ENCODE measurements around the gene ADRA2B.

ADRA2B gene

DNA sequence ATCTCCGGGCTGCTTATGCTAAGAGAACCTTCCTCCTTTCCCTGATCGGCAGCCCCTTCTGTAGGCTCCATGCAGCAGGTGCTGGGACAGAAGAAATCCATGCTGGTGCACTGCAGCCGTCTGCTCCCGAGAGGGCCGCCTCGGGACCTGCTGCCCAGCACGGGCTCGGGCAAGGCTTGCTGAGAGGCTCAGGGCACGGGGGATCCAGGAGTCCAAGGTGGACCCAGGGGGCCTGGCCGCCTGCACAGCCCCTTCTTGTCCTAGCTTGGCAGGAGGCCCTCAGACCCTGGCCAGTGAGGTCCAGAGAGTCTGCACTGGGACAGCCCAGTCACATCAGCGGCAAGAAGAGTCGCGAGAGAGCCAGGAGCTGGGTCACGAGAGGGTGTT lies 42.2 kb upstream of the ADRA2B start:
- TF ChIP-seq, protein P1, sequence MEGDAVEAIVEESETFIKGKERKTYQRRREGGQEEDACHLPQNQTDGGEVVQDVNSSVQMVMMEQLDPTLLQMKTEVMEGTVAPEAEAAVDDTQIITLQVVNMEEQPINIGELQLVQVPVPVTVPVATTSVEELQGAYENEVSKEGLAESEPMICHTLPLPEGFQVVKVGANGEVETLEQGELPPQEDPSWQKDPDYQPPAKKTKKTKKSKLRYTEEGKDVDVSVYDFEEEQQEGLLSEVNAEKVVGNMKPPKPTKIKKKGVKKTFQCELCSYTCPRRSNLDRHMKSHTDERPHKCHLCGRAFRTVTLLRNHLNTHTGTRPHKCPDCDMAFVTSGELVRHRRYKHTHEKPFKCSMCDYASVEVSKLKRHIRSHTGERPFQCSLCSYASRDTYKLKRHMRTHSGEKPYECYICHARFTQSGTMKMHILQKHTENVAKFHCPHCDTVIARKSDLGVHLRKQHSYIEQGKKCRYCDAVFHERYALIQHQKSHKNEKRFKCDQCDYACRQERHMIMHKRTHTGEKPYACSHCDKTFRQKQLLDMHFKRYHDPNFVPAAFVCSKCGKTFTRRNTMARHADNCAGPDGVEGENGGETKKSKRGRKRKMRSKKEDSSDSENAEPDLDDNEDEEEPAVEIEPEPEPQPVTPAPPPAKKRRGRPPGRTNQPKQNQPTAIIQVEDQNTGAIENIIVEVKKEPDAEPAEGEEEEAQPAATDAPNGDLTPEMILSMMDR (conservative IDR thresholded peaks at IDR 0.05; ENCODE audit: low read depth, low read length), result no peak
- no peak overlapping the region for H3K4me3 ChIP-seq (ENCODE audit: low read length)

DNA sequence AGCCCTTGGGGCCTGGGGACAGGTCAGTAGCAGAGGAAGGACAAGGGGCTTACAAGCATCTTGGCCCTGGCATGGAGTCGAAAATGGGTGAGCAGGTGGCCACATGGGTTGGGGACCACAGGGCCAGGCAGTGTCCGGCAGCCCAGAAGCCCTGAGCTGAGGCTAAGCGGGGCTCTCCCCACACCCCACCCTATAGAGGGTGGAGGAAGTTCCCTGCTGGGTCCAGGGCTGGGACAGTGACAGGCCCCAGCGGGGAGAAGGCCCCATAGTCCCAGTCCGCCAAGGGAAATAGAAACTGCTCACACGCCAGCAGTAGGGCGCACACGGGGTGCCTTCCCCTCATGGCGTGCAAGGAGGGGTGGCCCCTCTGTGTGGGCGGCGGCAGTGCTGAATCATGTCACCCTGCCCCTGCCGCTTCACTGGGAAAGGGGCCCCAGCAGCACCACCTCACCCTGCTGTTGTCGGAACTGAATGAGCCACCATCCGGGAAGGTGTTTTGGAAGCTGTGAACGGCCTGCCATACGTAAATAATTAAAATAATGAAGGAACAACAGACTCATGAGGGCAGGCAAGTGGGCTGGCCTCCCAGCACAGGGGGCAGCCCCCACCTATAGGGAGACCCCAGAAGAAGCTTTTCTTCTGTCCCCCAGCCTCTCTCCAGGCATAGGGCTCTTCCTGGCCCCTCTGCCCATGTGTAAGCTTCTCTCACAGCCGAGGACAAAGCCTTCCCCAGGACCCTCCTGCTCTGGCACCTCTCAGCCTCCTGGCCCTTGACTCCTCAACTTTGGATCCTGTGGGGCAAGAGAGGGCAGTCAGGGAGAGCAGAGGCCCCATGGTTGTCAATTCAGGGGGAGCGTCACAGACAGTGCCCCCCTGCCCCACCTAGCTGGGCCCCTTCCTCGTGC lies 41.5 kb upstream of the ADRA2B start:
- no peak for DNase-seq (ENCODE audit: low read depth)
- TF ChIP-seq, protein P1 (conservative IDR thresholded peaks at IDR 0.05; ENCODE audit: low read depth, low read length), result no peak
- no peak overlapping the region for H3K4me3 ChIP-seq (ENCODE audit: low read length)

More for the DNA sequence above, 42.2 kb upstream of the ADRA2B start:
- DNase-seq (ENCODE audit: low read depth), result no peak

DNA sequence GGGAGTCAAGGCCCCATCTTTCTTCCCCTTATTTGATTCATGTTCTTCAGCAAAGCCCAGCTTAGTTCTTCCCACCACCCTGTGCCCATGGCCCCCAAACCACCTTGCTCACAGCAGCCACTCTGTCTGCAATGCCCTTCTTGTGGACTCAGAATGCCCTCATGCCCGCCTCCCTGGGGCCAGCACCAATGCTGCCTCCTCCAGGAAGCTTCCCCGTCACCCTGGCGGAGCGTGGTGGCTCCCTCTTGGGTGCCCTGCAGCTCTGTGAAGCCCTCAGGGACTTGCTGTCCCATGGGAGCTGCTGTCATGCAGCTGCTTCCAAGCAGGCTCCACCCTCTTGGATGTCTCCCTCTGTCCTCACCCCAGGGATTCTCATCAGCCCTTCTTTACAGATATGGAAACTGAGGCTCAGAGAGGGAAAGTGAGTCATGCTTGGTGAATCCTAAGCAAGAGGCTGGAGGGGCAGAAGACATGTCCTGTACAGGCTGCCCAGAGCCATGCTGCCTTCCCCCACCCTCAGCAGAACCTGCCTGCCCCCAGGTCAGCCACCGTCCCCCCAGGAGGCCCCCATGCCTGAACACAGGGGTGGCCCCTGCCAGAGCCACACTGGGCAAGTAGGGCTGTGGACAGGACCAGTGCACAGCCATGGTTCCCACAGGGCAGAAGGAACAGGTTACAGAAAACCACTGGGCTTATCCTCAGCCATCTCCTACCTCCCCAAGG lies 40.7 kb upstream of the ADRA2B start:
- no peak overlapping the region for H3K4me3 ChIP-seq (ENCODE audit: low read length)
- no peak for DNase-seq (ENCODE audit: low read depth)
- TF ChIP-seq, protein P1 (conservative IDR thresholded peaks at IDR 0.05; ENCODE audit: low read depth, low read length), result no peak

DNA sequence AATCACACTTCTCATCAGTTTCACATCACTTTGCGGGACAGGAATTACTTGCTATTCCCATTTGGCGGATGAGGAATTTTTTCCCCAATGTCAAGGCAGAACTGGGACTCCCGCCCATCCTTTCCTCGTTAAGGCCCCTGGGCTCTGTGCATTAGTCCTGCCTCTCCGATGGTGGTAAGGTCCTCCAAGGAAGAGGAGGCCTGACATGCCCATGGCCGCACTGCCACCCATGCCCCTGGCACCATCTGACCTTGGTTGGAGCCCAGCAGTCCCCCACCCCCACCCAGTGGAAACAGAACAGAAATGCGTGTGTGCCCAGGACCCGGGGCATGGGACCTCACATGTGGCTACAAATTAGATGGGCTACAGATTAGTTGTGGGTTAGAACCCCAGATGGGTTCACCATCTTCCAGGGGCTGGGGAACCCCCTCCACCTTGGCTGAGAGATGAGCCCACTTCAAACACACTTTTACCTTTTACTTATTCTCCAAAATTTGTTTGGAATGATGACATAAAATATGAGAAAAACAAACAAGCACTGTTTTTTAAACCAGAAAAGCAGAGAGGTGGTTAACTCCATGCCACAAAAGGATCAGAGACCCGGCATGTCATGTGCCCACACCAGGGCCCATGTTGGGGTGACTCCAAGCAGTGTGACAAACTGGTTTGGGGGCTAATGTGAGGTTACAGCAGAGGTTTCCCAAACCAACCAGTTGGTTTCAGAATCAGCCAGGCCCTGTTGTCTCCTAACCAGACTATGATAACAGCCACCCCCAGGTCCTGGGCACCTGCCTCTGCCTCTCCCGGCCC lies 39.8 kb upstream of the ADRA2B start:
- H3K4me3 ChIP-seq (ENCODE audit: low read length), result no peak overlapping the region
- TF ChIP-seq, protein P1 (conservative IDR thresholded peaks at IDR 0.05; ENCODE audit: low read depth, low read length), result no peak
- DNase-seq (ENCODE audit: low read depth), result no peak

DNA sequence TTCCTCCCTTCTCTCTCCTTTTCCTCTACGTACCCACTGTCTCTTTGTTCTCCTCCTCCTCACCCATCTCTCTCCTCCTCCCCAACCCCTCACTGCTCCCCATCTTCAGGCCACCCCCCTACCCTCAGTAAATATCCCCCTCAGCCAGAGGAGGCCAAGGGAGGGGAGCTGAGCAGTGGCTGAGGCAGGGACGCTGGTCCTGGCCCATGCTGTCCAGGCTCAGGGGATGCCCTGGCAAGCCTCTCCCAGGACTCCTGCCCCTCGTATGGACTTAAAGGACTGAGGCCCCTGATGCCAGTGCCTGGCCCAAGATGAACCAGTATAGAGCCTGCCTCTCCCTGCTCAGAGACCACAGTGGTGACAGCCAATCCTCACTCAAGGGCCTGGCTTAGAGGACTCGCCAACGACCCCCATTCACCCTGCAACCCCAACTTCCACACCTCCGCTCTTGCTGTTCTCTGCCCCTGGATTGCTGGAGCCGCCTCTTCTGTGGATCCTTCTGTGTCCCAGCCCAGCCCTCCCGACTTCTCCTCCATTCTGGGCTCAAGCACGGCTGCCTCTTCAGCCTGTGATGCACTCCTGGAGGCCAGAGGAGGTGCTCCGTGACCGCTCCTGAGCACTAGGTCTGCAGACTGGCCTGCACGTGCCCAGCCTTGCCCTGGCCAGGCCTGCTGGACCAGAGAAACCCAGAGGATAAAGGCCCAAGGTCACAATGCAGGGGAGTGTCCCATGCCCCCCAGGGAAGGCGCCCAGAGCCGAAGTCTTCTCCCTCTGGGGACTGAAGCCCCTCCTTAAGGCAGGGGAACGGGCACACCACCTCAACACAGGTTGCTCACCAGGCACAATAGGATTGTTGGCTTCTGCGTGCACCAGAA lies 38.4 kb upstream of the ADRA2B start:
- TF ChIP-seq, protein P1 (conservative IDR thresholded peaks at IDR 0.05; ENCODE audit: low read depth, low read length), result no peak
- no peak for DNase-seq (ENCODE audit: low read depth)
- no peak overlapping the region for H3K4me3 ChIP-seq (ENCODE audit: low read length)

DNA sequence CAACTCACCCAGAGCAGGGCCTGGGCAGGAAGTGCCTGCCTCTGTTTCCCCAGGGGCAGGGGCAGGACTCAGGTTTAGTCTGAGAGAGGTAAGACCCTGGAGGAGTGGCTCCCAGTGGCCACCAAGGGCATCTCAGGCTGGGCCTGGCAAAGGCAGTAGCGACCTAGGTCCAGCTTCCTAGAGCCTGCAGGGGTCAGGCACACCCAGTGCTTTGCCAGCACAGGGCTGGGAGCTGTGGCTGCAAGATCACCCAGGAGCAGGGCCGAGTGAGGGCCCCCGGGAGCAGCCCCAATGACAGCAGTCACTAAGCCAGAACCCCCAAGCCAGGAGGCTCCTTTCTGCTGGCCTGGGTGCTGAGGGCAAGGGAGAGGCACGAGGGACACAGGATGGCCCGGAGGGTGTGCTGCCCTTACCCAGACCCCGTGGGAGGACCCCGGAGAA lies 37.6 kb upstream of the ADRA2B start:
- no peak overlapping the region for H3K4me3 ChIP-seq (ENCODE audit: low read length)
- DNase-seq (ENCODE audit: low read depth), result no peak
- TF ChIP-seq, protein P1 (conservative IDR thresholded peaks at IDR 0.05; ENCODE audit: low read depth, low read length), result peak; percentile 4

Data from retinal pigment epithelial cell (primary cell).